ENCODE data around the gene RMDN3.

The RMDN3 gene

DNA sequence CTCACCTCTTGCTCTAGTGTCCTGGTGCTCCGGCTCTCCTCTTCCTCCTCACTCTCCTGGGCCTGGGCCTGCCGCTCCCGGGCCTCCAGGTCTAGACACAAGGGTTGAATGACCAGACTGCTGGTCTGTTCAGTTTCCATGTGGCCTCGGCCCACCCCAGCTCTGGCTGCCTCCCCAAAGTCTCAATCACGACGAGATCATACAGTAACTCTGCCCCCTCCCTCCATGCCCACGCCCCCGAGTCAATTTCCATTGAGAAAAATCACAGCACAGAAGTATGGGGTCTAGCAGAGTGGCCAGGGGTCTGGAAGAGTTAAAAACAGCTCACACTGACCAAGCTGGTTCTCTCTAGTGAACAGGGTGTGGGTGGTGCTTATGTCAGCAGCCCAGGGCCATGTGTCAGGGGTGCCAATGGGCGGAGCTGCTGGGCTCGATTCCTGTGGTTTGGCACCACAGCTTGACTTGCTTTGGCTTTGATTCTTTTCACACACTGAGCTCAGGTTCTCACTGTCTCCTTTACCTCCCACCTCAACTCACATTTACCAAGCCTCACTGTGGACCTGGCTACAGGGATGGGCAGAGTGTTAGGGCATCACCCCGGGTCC, 21.6 kb upstream of the RMDN3 start:
- no peak overlapping the region for H3K18ac ChIP-seq (ENCODE audit: low read length)
- no peaks in the 10 kb centered on the region for H3K79me2 ChIP-seq (ENCODE audit: control insufficient read depth, insufficient read depth, low read length, poor library complexity)
- H3K27me3 ChIP-seq (ENCODE audit: insufficient read depth, low read length) = no peaks in the 10 kb centered on the region
- H3K27ac ChIP-seq (ENCODE audit: low read depth, low read length) = no peak overlapping the region
- DNase-seq = no peak
- H3K23ac ChIP-seq (ENCODE audit: low read length) = no peak overlapping the region
- no peaks in the 10 kb centered on the region for H3K79me1 ChIP-seq (ENCODE audit: low read length)
- H3K14ac ChIP-seq (ENCODE audit: low read length) = no peak overlapping the region
- peaks cover 2% of the 10 kb centered on the region for H3K9me3 ChIP-seq (ENCODE audit: insufficient read depth, low read depth, low read length)
- no peak overlapping the region for H3K4ac ChIP-seq (ENCODE audit: low read depth, low read length)
- no peak overlapping the region for H3K4me2 ChIP-seq (ENCODE audit: low read length)
- WGBS (ENCODE audit: extremely low coverage, insufficient coverage, insufficient read length) = no CpG with 5 or more reads among the region's 11 CpGs
- H3K36me3 ChIP-seq (ENCODE audit: control insufficient read depth in 1 of 2, insufficient read depth in 2 of 2, low read length in 2 of 2) = peaks cover 54 to 61% of the 10 kb centered on the region in 2 experiments
- no peak overlapping the region for H2BK120ac ChIP-seq (ENCODE audit: insufficient read depth, low read length, poor library complexity)
- H3K9ac ChIP-seq (ENCODE audit: low read length) = no peak overlapping the region
- no peak overlapping the region for H2AFZ ChIP-seq (ENCODE audit: insufficient read depth, low read length, poor library complexity)
- no peak overlapping the region for H4K91ac ChIP-seq (ENCODE audit: low read depth, low read length)
- no peak overlapping the region for H2BK5ac ChIP-seq (ENCODE audit: low read depth, low read length, poor library complexity)
- no peak overlapping the region for H2BK12ac ChIP-seq (ENCODE audit: low read length)
- H2AK5ac ChIP-seq (ENCODE audit: low read length) = no peak overlapping the region
- no peak overlapping the region for H3K4me3 ChIP-seq (ENCODE audit: low read depth, low read length)
- H4K8ac ChIP-seq (ENCODE audit: low read depth, low read length) = no peak overlapping the region
- no peak overlapping the region for H4K12ac ChIP-seq (ENCODE audit: low read depth, low read length)
- no peaks in the 10 kb centered on the region for H3K4me1 ChIP-seq (ENCODE audit: control insufficient read depth in 1 of 2, insufficient read depth in 2 of 2, low read length in 2 of 2)

DNA sequence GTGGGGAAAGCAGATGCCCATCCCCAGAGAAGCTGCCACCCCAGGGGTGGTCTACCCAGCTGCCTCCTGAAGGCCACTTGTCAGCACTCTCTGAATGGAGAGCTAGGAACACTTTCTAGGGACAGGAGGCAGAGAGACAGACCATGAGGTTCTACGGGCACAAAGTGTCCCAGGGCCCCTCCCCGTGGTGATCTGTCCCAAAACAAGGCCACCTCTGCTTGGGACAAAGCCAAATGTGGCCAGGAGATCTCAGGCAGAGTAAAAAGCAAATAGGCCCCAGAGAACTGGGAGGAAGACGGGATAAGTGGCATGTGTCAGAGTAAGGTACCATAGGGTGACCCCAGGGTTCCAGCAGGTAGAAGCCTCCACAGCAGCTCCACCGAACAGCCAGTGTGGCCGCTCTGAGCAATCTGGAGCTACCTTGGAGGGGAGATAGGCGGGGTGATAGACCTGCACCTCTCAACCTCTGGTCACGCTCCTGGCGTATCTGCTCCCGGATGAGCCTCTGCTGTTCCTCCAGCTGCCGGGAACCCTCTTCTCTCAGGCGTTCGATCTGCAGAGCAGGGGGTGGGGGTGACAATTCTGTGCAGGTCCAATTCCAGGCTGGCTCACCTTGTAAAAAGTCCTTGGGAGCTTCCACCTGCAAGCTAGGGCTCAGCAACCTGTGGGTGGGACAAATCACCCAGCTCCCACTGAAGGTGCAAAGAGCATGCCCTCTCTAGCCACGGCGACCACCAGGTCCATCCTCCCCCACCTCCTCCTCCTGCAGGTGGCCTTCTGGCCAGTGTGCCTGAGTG, 20.9 kb upstream of the RMDN3 start:
- H3K27me3 ChIP-seq (ENCODE audit: insufficient read depth, low read length) = no peaks in the 10 kb centered on the region
- H3K4me3 ChIP-seq (ENCODE audit: low read depth, low read length) = no peak overlapping the region
- H3K27ac ChIP-seq (ENCODE audit: low read depth, low read length) = no peak overlapping the region

DNA sequence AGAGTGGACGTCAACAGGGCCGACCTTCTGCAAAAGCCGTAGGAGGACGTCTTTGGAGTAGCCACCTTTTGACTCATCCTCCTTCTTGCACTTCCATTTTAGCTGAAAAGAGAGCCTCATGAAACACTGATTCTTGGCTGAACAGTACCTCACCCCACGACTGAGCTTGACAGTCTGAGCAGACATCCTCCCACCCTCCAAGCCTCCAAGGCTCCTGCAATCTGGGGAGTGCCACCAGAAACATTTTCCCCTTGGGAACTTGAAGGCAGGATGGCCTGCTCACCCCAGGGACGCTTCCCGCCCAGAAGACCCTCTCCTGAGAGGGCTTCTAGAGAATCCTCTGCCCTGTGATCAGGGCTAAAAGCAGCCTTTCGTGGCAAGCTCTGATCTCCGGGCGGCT, 20.0 kb upstream of the RMDN3 start:
- Histone ChIP-seq H4K91ac (ENCODE audit: low read depth, low read length) (no peak overlapping the region), H3K79me1 (ENCODE audit: low read length) (no peaks in the 10 kb centered on the region), H3K9me3 (ENCODE audit: insufficient read depth, low read depth, low read length) (peaks cover 2% of the 10 kb centered on the region), H3K23ac (ENCODE audit: low read length) (no peak overlapping the region), H2BK12ac (ENCODE audit: low read length) (no peak overlapping the region), H2BK120ac (ENCODE audit: insufficient read depth, low read length, poor library complexity) (no peak overlapping the region), H3K18ac (ENCODE audit: low read length) (no peak overlapping the region), H3K4me1 (ENCODE audit: control insufficient read depth in 1 of 2, insufficient read depth in 2 of 2, low read length in 2 of 2) (no peaks in the 10 kb centered on the region), H3K79me2 (ENCODE audit: control insufficient read depth, insufficient read depth, low read length, poor library complexity) (no peaks in the 10 kb centered on the region), H3K4ac (ENCODE audit: low read depth, low read length) (no peak overlapping the region), H4K12ac (ENCODE audit: low read depth, low read length) (no peak overlapping the region), H3K36me3 (ENCODE audit: control insufficient read depth in 1 of 2, insufficient read depth in 2 of 2, low read length in 2 of 2) (peaks cover 62% of the 10 kb centered on the region in 2 experiments), H3K4me2 (ENCODE audit: low read length) (no peak overlapping the region), H2AFZ (ENCODE audit: insufficient read depth, low read length, poor library complexity) (no peak overlapping the region), H3K27me3 (ENCODE audit: insufficient read depth, low read length) (no peaks in the 10 kb centered on the region), H3K9ac (ENCODE audit: low read length) (no peak overlapping the region), H3K27ac (ENCODE audit: low read depth, low read length) (no peak overlapping the region), H2AK5ac (ENCODE audit: low read length) (no peak overlapping the region), H3K4me3 (ENCODE audit: low read depth, low read length) (no peak overlapping the region), H3K14ac (ENCODE audit: low read length) (no peak overlapping the region), H4K8ac (ENCODE audit: low read depth, low read length) (no peak overlapping the region), H2BK5ac (ENCODE audit: low read depth, low read length, poor library complexity) (no peak overlapping the region)
- WGBS (ENCODE audit: extremely low coverage, insufficient coverage, insufficient read length) = no CpG with 5 or more reads among the region's 10 CpGs
- no peak for DNase-seq

More for the DNA sequence above, 20.9 kb upstream of the RMDN3 start:
- Histone ChIP-seq H3K79me1 (ENCODE audit: low read length) (no peaks in the 10 kb centered on the region), H3K9ac (ENCODE audit: low read length) (no peak overlapping the region), H4K12ac (ENCODE audit: low read depth, low read length) (no peak overlapping the region), H3K18ac (ENCODE audit: low read length) (no peak overlapping the region), H4K8ac (ENCODE audit: low read depth, low read length) (no peak overlapping the region), H4K91ac (ENCODE audit: low read depth, low read length) (no peak overlapping the region), H2AFZ (ENCODE audit: insufficient read depth, low read length, poor library complexity) (no peak overlapping the region), H2AK5ac (ENCODE audit: low read length) (no peak overlapping the region), H3K23ac (ENCODE audit: low read length) (no peak overlapping the region), H2BK120ac (ENCODE audit: insufficient read depth, low read length, poor library complexity) (no peak overlapping the region), H2BK5ac (ENCODE audit: low read depth, low read length, poor library complexity) (no peak overlapping the region), H3K14ac (ENCODE audit: low read length) (no peak overlapping the region), H3K4me2 (ENCODE audit: low read length) (no peak overlapping the region), H3K4me1 (ENCODE audit: control insufficient read depth in 1 of 2, insufficient read depth in 2 of 2, low read length in 2 of 2) (no peaks in the 10 kb centered on the region), H3K9me3 (ENCODE audit: insufficient read depth, low read depth, low read length) (peaks cover 2% of the 10 kb centered on the region), H3K36me3 (ENCODE audit: control insufficient read depth in 1 of 2, insufficient read depth in 2 of 2, low read length in 2 of 2) (peaks cover 59 to 63% of the 10 kb centered on the region in 2 experiments), H2BK12ac (ENCODE audit: low read length) (no peak overlapping the region), H3K79me2 (ENCODE audit: control insufficient read depth, insufficient read depth, low read length, poor library complexity) (no peaks in the 10 kb centered on the region), H3K4ac (ENCODE audit: low read depth, low read length) (no peak overlapping the region)
- no peak for DNase-seq
- no CpG with 5 or more reads among the region's 14 CpGs for WGBS (ENCODE audit: extremely low coverage, insufficient coverage, insufficient read length)

DNA sequence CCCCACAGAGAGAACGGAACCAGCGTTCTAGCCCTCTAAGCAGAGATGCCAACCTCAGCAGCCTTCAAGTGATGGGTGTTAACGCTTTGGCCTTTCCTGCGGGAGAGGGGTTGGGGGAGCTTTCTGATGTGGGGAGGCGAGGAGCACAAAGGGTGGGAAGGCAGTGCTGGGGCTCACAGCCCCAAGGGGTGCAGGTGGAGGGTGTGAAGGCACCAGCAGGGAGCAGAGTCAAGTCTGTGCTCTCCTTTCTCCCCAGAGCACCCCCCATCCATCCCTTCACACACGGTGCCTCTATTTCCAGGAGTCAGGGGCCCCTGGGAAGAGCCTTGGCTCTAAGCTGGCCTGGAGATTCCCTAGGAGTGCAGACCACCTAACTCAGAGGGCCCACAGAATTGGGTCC, 18.8 kb upstream of the RMDN3 start:
- no peak overlapping the region for H3K18ac ChIP-seq (ENCODE audit: low read length)
- H3K4ac ChIP-seq (ENCODE audit: low read depth, low read length) = no peak overlapping the region
- H3K4me2 ChIP-seq (ENCODE audit: low read length) = no peak overlapping the region
- H2AK5ac ChIP-seq (ENCODE audit: low read length) = no peak overlapping the region
- H3K27ac ChIP-seq (ENCODE audit: low read depth, low read length) = no peak overlapping the region
- no CpG with 5 or more reads among the region's 6 CpGs for WGBS (ENCODE audit: extremely low coverage, insufficient coverage, insufficient read length)
- H2AFZ ChIP-seq (ENCODE audit: insufficient read depth, low read length, poor library complexity) = no peak overlapping the region
- no peak overlapping the region for H3K23ac ChIP-seq (ENCODE audit: low read length)
- no peaks in the 10 kb centered on the region for H3K79me2 ChIP-seq (ENCODE audit: control insufficient read depth, insufficient read depth, low read length, poor library complexity)
- H3K36me3 ChIP-seq (ENCODE audit: control insufficient read depth in 1 of 2, insufficient read depth in 2 of 2, low read length in 2 of 2) = peaks cover 53 to 59% of the 10 kb centered on the region in 2 experiments
- H3K4me1 ChIP-seq (ENCODE audit: control insufficient read depth in 1 of 2, insufficient read depth in 2 of 2, low read length in 2 of 2) = no peaks in the 10 kb centered on the region
- no peak overlapping the region for H2BK120ac ChIP-seq (ENCODE audit: insufficient read depth, low read length, poor library complexity)
- no peak overlapping the region for H3K9ac ChIP-seq (ENCODE audit: low read length)
- no peaks in the 10 kb centered on the region for H3K79me1 ChIP-seq (ENCODE audit: low read length)
- H2BK5ac ChIP-seq (ENCODE audit: low read depth, low read length, poor library complexity) = no peak overlapping the region
- no peak overlapping the region for H2BK12ac ChIP-seq (ENCODE audit: low read length)
- H4K12ac ChIP-seq (ENCODE audit: low read depth, low read length) = no peak overlapping the region
- H4K8ac ChIP-seq (ENCODE audit: low read depth, low read length) = no peak overlapping the region
- no peak for DNase-seq
- no peak overlapping the region for H4K91ac ChIP-seq (ENCODE audit: low read depth, low read length)
- no peak overlapping the region for H3K14ac ChIP-seq (ENCODE audit: low read length)
- no peak overlapping the region for H3K4me3 ChIP-seq (ENCODE audit: low read depth, low read length)
- no peaks in the 10 kb centered on the region for H3K27me3 ChIP-seq (ENCODE audit: insufficient read depth, low read length)
- H3K9me3 ChIP-seq (ENCODE audit: insufficient read depth, low read depth, low read length) = peaks cover 2% of the 10 kb centered on the region

All from trophoblast cell (in vitro differentiated cells and primary cell).